HepG2 (cell line): ENCODE data around the gene NFE2L1. TPM values are rescaled to one million over a fixed set of nuclear protein-coding genes. Genes with fewer than 3 reads are reported as not detected.

Experiments used
- CEBPZ ChIP-seq: IDR thresholded peaks from 2 replicates; pipeline ENCODE4 v1.6.1; 2012; ENCODE audit warnings: low read length, improper control_type of control experiment
- GATAD1 ChIP-seq: IDR thresholded peaks from 2 replicates; pipeline ENCODE4 v1.6.1; 2016; ENCODE audit warnings: missing genetic modification reagents, missing compliant biosample characterization
- JUND ChIP-seq: sonication (generic); formaldehyde crosslinking; IDR thresholded peaks from 2 replicates; pipeline ENCODE4 v1.8.0; 2022; ENCODE audit warnings: mild to moderate bottlenecking, missing genetic modification reagents
- KAT7 ChIP-seq: IDR thresholded peaks from 2 replicates; pipeline ENCODE4 v1.6.1; 2018; ENCODE audit warnings: borderline replicate concordance, missing compliant biosample characterization
- RARA ChIP-seq: IDR thresholded peaks from 2 replicates; pipeline ENCODE4 v1.6.1; 2016; ENCODE audit warnings: missing genetic modification reagents, missing compliant biosample characterization
- RFX5 ChIP-seq: IDR thresholded peaks from 2 replicates; pipeline ENCODE4 v1.6.1; 2011; ENCODE audit warnings: low read depth, low read length, improper control_type of control experiment
- THYN1 ChIP-seq: sonication (generic); formaldehyde crosslinking; IDR thresholded peaks from 2 replicates; pipeline ENCODE4 v1.8.1; 2023; ENCODE audit warnings: low read depth, mild to moderate bottlenecking, moderate library complexity, missing genetic modification reagents, borderline replicate concordance
- ZBTB37 ChIP-seq: sonication (generic); formaldehyde crosslinking; IDR thresholded peaks from 2 replicates; pipeline ENCODE4 v1.4.0; 2020; ENCODE audit warnings: mild to moderate bottlenecking, missing genetic modification reagents
- ZBTB40 ChIP-seq, 2 experiments: fragments of 450-650 bp in 1 of 2; sonication (generic) in 1 of 2; formaldehyde crosslinking in 1 of 2; IDR thresholded peaks; 2 replicates each; pipeline versions ENCODE4 v1.6.1 to v1.8.0; 2016 to 2022; ENCODE audit warnings: antibody characterized with exemption in 1 of 2, mild to moderate bottlenecking in 1 of 2, missing genetic modification reagents in 1 of 2
- ZBTB42 ChIP-seq: sonication (generic); formaldehyde crosslinking; IDR thresholded peaks from 2 replicates; pipeline ENCODE4 v1.5.0; 2020; ENCODE audit warnings: mild to moderate bottlenecking, missing genetic modification reagents
- ZNF232 ChIP-seq: sonication (generic); formaldehyde crosslinking; IDR thresholded peaks from 2 replicates; pipeline ENCODE4 v1.4.0; 2020; ENCODE audit warnings: missing genetic modification reagents, borderline replicate concordance
- ZNF567 ChIP-seq: sonication (generic); formaldehyde crosslinking; IDR thresholded peaks from 2 replicates; pipeline ENCODE4 v1.8.1; 2023; ENCODE audit warnings: mild to moderate bottlenecking, missing genetic modification reagents, borderline replicate concordance
- ZNF773 ChIP-seq: sonication (generic); formaldehyde crosslinking; IDR thresholded peaks from 2 replicates; pipeline ENCODE4 v1.4.0; 2020; ENCODE audit warnings: missing genetic modification reagents, borderline replicate concordance
- polyA plus RNA-seq, 8 experiments: library from polyadenylated mRNA; depleted of rRNA in 3 of 8; stranded (reverse) in 7 of 8; unstranded in 1 of 8; fragments of >200 nt; fragmentation: Illumina TruSeq in 4 of 8; extraction: Trizol in 4 of 8; gene quantifications; 2 replicates each; pipeline versions ENCODE4 v1.2.1 to v1.2.3, GENCODE V29; 2011 to 2016; ENCODE audit warnings: low read depth in 4 of 8, missing spikeins in 1 of 8, mixed read lengths in 1 of 8; ENCODE audit not compliant: insufficient read depth in 1 of 8
- total RNA-seq, 5 experiments: library from RNA; depleted of rRNA; stranded (reverse); fragments of >200 nt; fragmentation: Illumina TruSeq; extraction: Trizol; gene quantifications; 2 replicates each; pipeline ENCODE4 v1.2.3, GENCODE V29; 2016; ENCODE audit warnings: low read depth in 1 of 5

NFE2L1 gene
- total and polyA plus RNA-seq, 2 of the 13 experiments (the other 11 are each of a cell fraction or from before 2014, with no cell fraction given): 67.0 to 234 TPM

- TF ChIP-seq ZBTB40 (IDR thresholded peaks at IDR 0.05) (no peak), ZBTB40 (CRISPR knock-in tag; IDR thresholded peaks at IDR 0.05) (0 out of 2 replicates have a peak, but pooled peaks have one; percentile 49), RARA (CRISPR knock-in tag) (no peak), ZBTB42 (CRISPR knock-in tag) (no peak), KAT7 (no peak), JUND (CRISPR knock-in tag) (no peak), GATAD1 (CRISPR knock-in tag) (no peak), ZNF567 (no peak), ZNF232 (CRISPR knock-in tag) (no peak), RFX5 (no peak), CEBPZ (no peak), ZBTB37 (no peak), THYN1 (CRISPR knock-in tag) (no peak), ZNF773 (CRISPR knock-in tag) (no peak)
Measured at GRCh38 chr17:48023400-48024148, 24.6 kb upstream of the NFE2L1 start (continued).
